H1 (cell line): ENCODE results near the gene AGO3.

ENCODE experiments used
- EP300 ChIP-seq, 2 experiments: IDR thresholded peaks; 1 replicate in 1 of 2; 2 replicates in 1 of 2; pipeline ENCODE4 v1.6.1; 2011 to 2012; ENCODE audit warnings: low read depth in 2 of 2, low read length in 2 of 2, mild to moderate bottlenecking in 2 of 2, borderline replicate concordance in 1 of 2, inconsistent platforms in 1 of 2, moderate library complexity in 1 of 2
- GTF2F1 ChIP-seq: IDR thresholded peaks from 2 replicates; pipeline ENCODE4 v1.6.1; 2012; ENCODE audit warnings: low read depth, low read length, improper control_type of control experiment, borderline replicate concordance
- HDAC2 ChIP-seq, 2 experiments: fragments of 300-600 bp in 1 of 2; sonication (generic) in 1 of 2; IDR thresholded peaks; 2 replicates each; pipeline ENCODE4 v1.6.1; 2011 to 2012; ENCODE audit warnings: low read depth in 2 of 2, low read length in 2 of 2, mild to moderate bottlenecking in 2 of 2, moderate library complexity in 2 of 2, borderline replicate concordance in 1 of 2, inconsistent platforms in 1 of 2
- POLR2AphosphoS5 ChIP-seq: IDR thresholded peaks from 2 replicates; pipeline ENCODE4 v1.6.1; 2011; ENCODE audit warnings: low read depth, low read length
- YY1 ChIP-seq: IDR thresholded peaks from 2 replicates; pipeline ENCODE4 v1.6.1; 2011; ENCODE audit warnings: low read depth, mild to moderate bottlenecking, low read length
- TF ChIP-seq, protein P1 (sequence below), 3 experiments: IDR thresholded peaks; 1 replicate in 2 of 3; 2 replicates in 1 of 3; pipeline versions ENCODE4 v1.5.1 to v1.6.1; 2011; ENCODE audit warnings: low read length in 3 of 3, mild to moderate bottlenecking in 3 of 3, inconsistent platforms in 2 of 3, low read depth in 1 of 3, moderate library complexity in 1 of 3; ENCODE audit not compliant: insufficient read depth in 1 of 3; ENCODE audit errors: control extremely low read depth in 1 of 3

DNA sequence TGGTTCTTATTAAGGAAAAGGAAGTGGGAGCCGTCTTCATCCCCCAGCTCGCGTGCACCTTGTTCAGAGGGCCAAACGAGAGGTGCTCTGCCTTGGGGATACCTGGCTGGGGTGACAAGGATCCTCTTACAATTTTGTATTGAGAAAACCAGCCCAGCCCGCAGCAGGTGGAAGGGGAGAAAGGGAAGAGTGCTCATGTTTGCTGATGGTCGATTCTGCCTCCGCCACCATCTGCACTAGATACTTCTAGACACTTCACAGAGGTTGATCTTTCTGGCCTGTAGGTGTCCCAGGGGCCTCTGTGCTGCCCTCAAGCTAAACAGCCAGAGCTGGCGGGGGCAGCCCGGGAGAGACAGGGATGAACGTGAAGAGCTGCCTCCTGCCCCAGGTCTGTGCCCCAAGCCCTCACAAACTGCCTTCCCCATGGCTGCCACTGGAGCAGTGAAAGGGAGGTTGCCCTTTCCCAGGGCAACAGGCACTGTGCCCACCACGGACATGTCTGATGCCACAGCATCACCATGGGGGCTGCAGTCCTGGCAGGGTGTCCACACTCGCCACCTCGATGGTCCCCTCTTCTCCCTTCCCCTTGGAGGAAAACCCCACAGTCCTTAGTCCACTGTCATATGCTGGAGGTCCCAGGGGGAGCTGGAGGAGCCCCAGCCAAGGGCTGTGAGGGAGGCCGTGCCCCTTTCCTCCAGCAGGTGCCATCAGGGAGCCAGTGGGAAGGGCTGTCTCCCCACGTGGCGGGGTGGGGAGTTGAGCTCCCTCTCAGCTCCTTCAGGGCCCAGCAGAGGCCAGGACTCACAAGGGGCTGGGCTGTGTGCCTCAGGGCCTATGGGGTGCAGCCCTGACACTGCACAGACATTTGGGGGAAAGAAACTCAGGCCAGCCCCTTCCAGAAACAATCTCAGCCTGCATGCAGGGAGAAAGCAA lies 165.9 kb downstream of the AGO3 start:
- TF ChIP-seq EP300 (IDR thresholded peaks at IDR 0.05; ENCODE audit: borderline replicate concordance in 1 of 2, low read depth in 2 of 2, low read length in 2 of 2): no peak
- TF ChIP-seq YY1: no peak
- TF ChIP-seq GTF2F1: no peak
- no peak for TF ChIP-seq POLR2AphosphoS5
- TF ChIP-seq, protein P1, sequence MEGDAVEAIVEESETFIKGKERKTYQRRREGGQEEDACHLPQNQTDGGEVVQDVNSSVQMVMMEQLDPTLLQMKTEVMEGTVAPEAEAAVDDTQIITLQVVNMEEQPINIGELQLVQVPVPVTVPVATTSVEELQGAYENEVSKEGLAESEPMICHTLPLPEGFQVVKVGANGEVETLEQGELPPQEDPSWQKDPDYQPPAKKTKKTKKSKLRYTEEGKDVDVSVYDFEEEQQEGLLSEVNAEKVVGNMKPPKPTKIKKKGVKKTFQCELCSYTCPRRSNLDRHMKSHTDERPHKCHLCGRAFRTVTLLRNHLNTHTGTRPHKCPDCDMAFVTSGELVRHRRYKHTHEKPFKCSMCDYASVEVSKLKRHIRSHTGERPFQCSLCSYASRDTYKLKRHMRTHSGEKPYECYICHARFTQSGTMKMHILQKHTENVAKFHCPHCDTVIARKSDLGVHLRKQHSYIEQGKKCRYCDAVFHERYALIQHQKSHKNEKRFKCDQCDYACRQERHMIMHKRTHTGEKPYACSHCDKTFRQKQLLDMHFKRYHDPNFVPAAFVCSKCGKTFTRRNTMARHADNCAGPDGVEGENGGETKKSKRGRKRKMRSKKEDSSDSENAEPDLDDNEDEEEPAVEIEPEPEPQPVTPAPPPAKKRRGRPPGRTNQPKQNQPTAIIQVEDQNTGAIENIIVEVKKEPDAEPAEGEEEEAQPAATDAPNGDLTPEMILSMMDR (IDR thresholded peaks at IDR 0.05; ENCODE audit: control extremely low read depth in 1 of 3, insufficient read depth in 1 of 3, low read depth in 1 of 3, low read length in 3 of 3): peak in 2 of 3 experiments; percentile 79 to 81; a peak in 3 of 4 replicates
- no peak for TF ChIP-seq HDAC2 (IDR thresholded peaks at IDR 0.05; ENCODE audit: borderline replicate concordance in 1 of 2, low read depth in 2 of 2, low read length in 2 of 2)
